Lower lobe of right lung (tissue), 2 donors: ENCODE results near the gene SLC6A19. TPM values are rescaled to one million over a fixed set of nuclear protein-coding genes. Genes with fewer than 3 reads are reported as not detected.

ENCODE experiments used
- ATAC-seq, 2 donors: fragments of 200-7000 bp; cut with Tn5 transposase; one replicate each; pipeline ENCODE4 v1.9.1; 2020 to 2022; ENCODE audit warnings: mild to moderate bottlenecking in 2 of 2, moderate library complexity in 2 of 2
- DNase-seq: peaks from one replicate; pipeline ENCODE4 v3.0.0-alpha.2; 2020
- H3K27ac ChIP-seq: fragments of 200-600 bp; one replicate; pipeline ENCODE4 v1.8.0; 2022
- H3K27me3 ChIP-seq: fragments of 200-600 bp; one replicate; pipeline ENCODE4 v1.8.0; 2022; ENCODE audit warnings: low read depth
- H3K36me3 ChIP-seq: fragments of 200-600 bp; one replicate; pipeline ENCODE4 v1.8.0; 2022; ENCODE audit warnings: mild to moderate bottlenecking
- H3K4me1 ChIP-seq: fragments of 200-600 bp; one replicate; pipeline ENCODE4 v1.8.0; 2022
- H3K4me3 ChIP-seq: fragments of 200-600 bp; one replicate; pipeline ENCODE4 v1.8.0; 2022; ENCODE audit warnings: mild to moderate bottlenecking
- H3K9me3 ChIP-seq: fragments of 200-600 bp; one replicate; pipeline ENCODE4 v1.8.0; 2022
- CTCF ChIP-seq: fragments of 200-600 bp; IDR thresholded peaks from one replicate; pipeline ENCODE4 v1.8.0; 2022; ENCODE audit warnings: antibody characterized with exemption, mild to moderate bottlenecking
- intact Hi-C: fragments of 100-400 bp; cut with DNase I; formaldehyde crosslinking; loops from one replicate; pipeline ENCODE4 v1.11.0; 2022
- total RNA-seq: library from RNA; stranded (reverse); fragmentation: NEBNext Ultra II Directional; extraction: Animal tissue kit (Norgen Biotek cat#: 25700); gene quantifications from one replicate; pipeline ENCODE4 v1.2.1, GENCODE V29; 2021
- donor health status: DM: no; HTN: yes; CAD: no; lungs with severe emphysema.

SLC6A19 gene
- total RNA-seq, 1 donor from 2014 or later: not detected

GRCh38 chr5:1218351-1219080, 17.1 kb downstream of the SLC6A19 start:
- no peaks in the 10 kb centered on the region for H3K4me1 ChIP-seq
- ATAC-seq (no peak), DNase-seq (no peak)
- TF ChIP-seq CTCF: no peak
- H3K4me3 ChIP-seq: no peak overlapping the region
- H3K27me3 ChIP-seq: no peaks in the 10 kb centered on the region
- no peaks in the 10 kb centered on the region for H3K9me3 ChIP-seq
- H3K27ac ChIP-seq: no peak overlapping the region
- no peaks in the 10 kb centered on the region for H3K36me3 ChIP-seq
- intact Hi-C loops: no loop called here

- no peak for TF ChIP-seq CTCF
- Histone ChIP-seq H3K27me3 (peaks cover 5% of the 10 kb centered on the region), H3K9me3 (no peaks in the 10 kb centered on the region), H3K4me3 (no peak overlapping the region), H3K27ac (no peak overlapping the region), H3K4me1 (no peaks in the 10 kb centered on the region), H3K36me3 (no peaks in the 10 kb centered on the region)
- intact Hi-C loops: no loop called here
- DNase-seq (no peak), ATAC-seq (no peak)
Measured at GRCh38 chr5:1219098-1219767, 17.8 kb downstream of the SLC6A19 start.

GRCh38 chr5:1219768-1220100, 18.3 kb downstream of the SLC6A19 start:
- no peak for TF ChIP-seq CTCF
- Histone ChIP-seq H3K36me3 (no peaks in the 10 kb centered on the region), H3K4me3 (no peak overlapping the region), H3K9me3 (no peaks in the 10 kb centered on the region), H3K27ac (no peak overlapping the region), H3K4me1 (no peaks in the 10 kb centered on the region), H3K27me3 (peaks cover 6% of the 10 kb centered on the region)
- DNase-seq (no peak), ATAC-seq (no peak)
- intact Hi-C loops: no loop called here

GRCh38 chr5:1220351-1220750, 19.0 kb downstream of the SLC6A19 start:
- no peak overlapping the region for H3K4me3 ChIP-seq
- no peak for TF ChIP-seq CTCF
- no peaks in the 10 kb centered on the region for H3K36me3 ChIP-seq
- H3K27me3 ChIP-seq: peaks cover 6% of the 10 kb centered on the region
- intact Hi-C loops: no loop called here
- ATAC-seq (no peak), DNase-seq (no peak)
- H3K27ac ChIP-seq: no peak overlapping the region
- no peaks in the 10 kb centered on the region for H3K4me1 ChIP-seq
- H3K9me3 ChIP-seq: no peaks in the 10 kb centered on the region

- ATAC-seq: no peak
- H3K9me3 ChIP-seq: no peaks in the 10 kb centered on the region
- H3K27ac ChIP-seq: no peak overlapping the region
- no peaks in the 10 kb centered on the region for H3K36me3 ChIP-seq
- TF ChIP-seq CTCF: no peak
- no peak overlapping the region for H3K4me3 ChIP-seq
- intact Hi-C loops: no loop called here
- H3K27me3 ChIP-seq: peaks cover 6% of the 10 kb centered on the region
- DNase-seq: no peak
- H3K4me1 ChIP-seq: no peaks in the 10 kb centered on the region
Measured at GRCh38 chr5:1220831-1221230, 19.4 kb downstream of the SLC6A19 start.
